MM.1S (cell line): ENCODE data around the gene RERE.

Source experiments
- DNase-seq: peaks from one replicate; pipeline ENCODE4 v3.0.0-alpha.2; 2015
- H2AFZ ChIP-seq: fragments of 300-600 bp; sonication (generic); 2 replicates; pipeline ENCODE4 v1.6.0; 2016; ENCODE audit warnings: antibody characterized with exemption, low read length
- H3F3A ChIP-seq: fragments of 300-600 bp; sonication (generic); 2 replicates; pipeline ENCODE4 v1.6.1; 2016; ENCODE audit warnings: mild to moderate bottlenecking, antibody characterized with exemption, low read length, moderate library complexity, mixed read lengths; ENCODE audit not compliant: insufficient read depth
- H3K27ac ChIP-seq: fragments of 300-600 bp; sonication (generic); 2 replicates; pipeline ENCODE4 v1.5.1; 2016; ENCODE audit warnings: mild to moderate bottlenecking, low read length
- H3K27me3 ChIP-seq: fragments of 300-600 bp; sonication (generic); replicated peaks from 2 replicates; pipeline ENCODE4 v1.6.0; 2016; ENCODE audit warnings: low read length; ENCODE audit not compliant: insufficient read depth
- H3K36me3 ChIP-seq: fragments of 300-600 bp; sonication (generic); replicated peaks from 2 replicates; pipeline ENCODE4 v1.6.1; 2016; ENCODE audit warnings: mild to moderate bottlenecking, low read length, mixed read lengths; ENCODE audit not compliant: insufficient read depth
- H3K4me1 ChIP-seq: fragments of 300-600 bp; sonication (generic); 2 replicates; pipeline ENCODE4 v1.6.1; 2016; ENCODE audit warnings: low read length, mixed read lengths
- H3K4me2 ChIP-seq: fragments of 300-600 bp; sonication (generic); 2 replicates; pipeline ENCODE4 v1.6.0; 2016; ENCODE audit warnings: low read depth, low read length
- H3K4me3 ChIP-seq: fragments of 300-600 bp; sonication (generic); 2 replicates; pipeline ENCODE4 v1.5.1; 2016; ENCODE audit warnings: low read length, mixed read lengths
- H3K79me2 ChIP-seq: fragments of 300-600 bp; sonication (generic); 2 replicates; pipeline ENCODE4 v1.6.1; 2016; ENCODE audit warnings: mixed run types, low read length, mixed read lengths
- H3K9ac ChIP-seq: fragments of 300-600 bp; sonication (generic); 2 replicates; pipeline ENCODE4 v1.6.1; 2016; ENCODE audit warnings: low read length, mixed read lengths
- H3K9me2 ChIP-seq: fragments of 300-600 bp; sonication (generic); replicated peaks from 2 replicates; pipeline ENCODE4 v1.6.1; 2016; ENCODE audit warnings: mild to moderate bottlenecking, low read length, mixed read lengths; ENCODE audit not compliant: insufficient read depth
- H3K9me3 ChIP-seq: fragments of 300-600 bp; sonication (generic); replicated peaks from 2 replicates; pipeline ENCODE4 v1.6.1; 2016; ENCODE audit warnings: mild to moderate bottlenecking, low read length, mixed read lengths; ENCODE audit not compliant: insufficient read depth
- H4K20me1 ChIP-seq: fragments of 300-600 bp; sonication (generic); 2 replicates; pipeline ENCODE4 v1.6.1; 2016; ENCODE audit warnings: mild to moderate bottlenecking, low read length, moderate library complexity, mixed read lengths; ENCODE audit not compliant: insufficient read depth
- CTCF ChIP-seq: fragments of 300-600 bp; sonication (generic); IDR thresholded peaks from 2 replicates; pipeline ENCODE4 v1.5.1; 2016; ENCODE audit warnings: antibody characterized with exemption, low read length, mixed read lengths
- EZH2 ChIP-seq: fragments of 300-600 bp; sonication (generic); optimal IDR thresholded peaks from 2 replicates; pipeline ENCODE3; 2017; ENCODE audit warnings: low read depth, mild to moderate bottlenecking, antibody characterized with exemption, low read length, mixed read lengths
- EZH2phosphoT487 ChIP-seq: fragments of 300-600 bp; sonication (generic); IDR thresholded peaks from 2 replicates; pipeline ENCODE4 v1.6.1; 2018; ENCODE audit warnings: antibody characterized with exemption, low read length

The RERE gene

GRCh38 chr1:8684590-8684989 is 132.8 kb downstream of the RERE start:
- Histone ChIP-seq H3K9me2 (no peaks in the 10 kb centered on the region), H3K36me3 (no peaks in the 10 kb centered on the region), H3K4me1 (peaks cover 8% of the 10 kb centered on the region; the same call in 1 of the 2 replicates), H3F3A (peaks cover 12% of the 10 kb centered on the region), H3K9ac (no peak overlapping the region), H3K27ac (no peak overlapping the region), H4K20me1 (no peaks in the 10 kb centered on the region), H3K4me2 (no peak overlapping the region), H3K27me3 (no peaks in the 10 kb centered on the region), H3K79me2 (peaks cover 95% of the 10 kb centered on the region), H2AFZ (no peak overlapping the region), H3K9me3 (no peaks in the 10 kb centered on the region), H3K4me3 (no peak overlapping the region)
- TF ChIP-seq EZH2 (no peak), CTCF (no peak), EZH2phosphoT487 (no peak)
- no peak for DNase-seq

GRCh38 chr1:8682573-8682972 is 134.9 kb downstream of the RERE start:
- Histone ChIP-seq H3K36me3 (no peaks in the 10 kb centered on the region), H3K4me2 (no peak overlapping the region), H3K4me1 (peaks cover 8% of the 10 kb centered on the region; the same call in 1 of the 2 replicates), H3K27me3 (no peaks in the 10 kb centered on the region), H3K79me2 (peaks cover 97% of the 10 kb centered on the region), H3F3A (peaks cover 12% of the 10 kb centered on the region), H3K9ac (no peak overlapping the region), H3K27ac (no peak overlapping the region), H3K9me2 (no peaks in the 10 kb centered on the region), H2AFZ (no peak overlapping the region), H3K4me3 (no peak overlapping the region), H4K20me1 (no peaks in the 10 kb centered on the region), H3K9me3 (no peaks in the 10 kb centered on the region)
- no peak for DNase-seq
- TF ChIP-seq EZH2 (no peak), CTCF (no peak), EZH2phosphoT487 (no peak)

GRCh38 chr1:8681911-8682310 is 135.5 kb downstream of the RERE start:
- H3K27me3 ChIP-seq = no peaks in the 10 kb centered on the region
- peaks cover 94% of the 10 kb centered on the region for H3K79me2 ChIP-seq
- H4K20me1 ChIP-seq = no peaks in the 10 kb centered on the region
- H3K4me1 ChIP-seq = peaks cover 8% of the 10 kb centered on the region; the same call in 1 of the 2 replicates
- H3K4me3 ChIP-seq = no peak overlapping the region
- H3K9me2 ChIP-seq = no peaks in the 10 kb centered on the region
- no peak for TF ChIP-seq CTCF
- no peak for TF ChIP-seq EZH2phosphoT487
- TF ChIP-seq EZH2 = no peak
- H3K36me3 ChIP-seq = no peaks in the 10 kb centered on the region
- no peaks in the 10 kb centered on the region for H3K9me3 ChIP-seq
- H3K4me2 ChIP-seq = peak overlapping the region; percentile 86
- DNase-seq = no peak
- peaks cover 12% of the 10 kb centered on the region for H3F3A ChIP-seq
- H3K9ac ChIP-seq = no peak overlapping the region
- no peak overlapping the region for H3K27ac ChIP-seq
- H2AFZ ChIP-seq = no peak overlapping the region
